GM21367 (cell line): Measurements from ENCODE around the gene SH3RF2.

Experiments used
- ATAC-seq: cut with Tn5 transposase; IDR thresholded peaks from one replicate; pipeline ENCODE4 v1.9.1; 2021; ENCODE audit not compliant: unreplicated experiment

The SH3RF2 gene

GRCh38 chr5:146034605-146035004, 98.2 kb downstream of the SH3RF2 start:
- no peak for ATAC-seq

GRCh38 chr5:146039420-146039819, 103.0 kb downstream of the SH3RF2 start:
- no peak for ATAC-seq

DNA sequence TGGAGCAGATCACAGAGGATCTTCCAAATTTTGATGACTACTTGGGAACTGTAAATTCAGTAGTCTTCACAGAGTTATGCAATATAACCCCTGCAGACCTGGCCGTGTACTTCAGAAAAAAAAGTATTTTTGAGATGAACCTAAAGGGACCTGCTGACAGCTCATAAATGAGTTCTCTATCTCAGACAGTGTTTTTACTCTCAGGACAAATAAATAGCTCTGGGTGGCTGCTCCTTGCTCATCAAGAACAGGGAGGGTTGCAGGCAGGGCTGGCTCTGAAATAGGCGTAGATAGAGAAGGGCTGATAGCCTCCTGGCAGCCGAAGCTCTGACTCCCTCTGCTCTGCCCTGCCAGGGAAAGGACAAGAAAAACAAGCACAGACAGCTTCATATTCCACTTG, 104.1 kb downstream of the SH3RF2 start:
- no peak for ATAC-seq

DNA sequence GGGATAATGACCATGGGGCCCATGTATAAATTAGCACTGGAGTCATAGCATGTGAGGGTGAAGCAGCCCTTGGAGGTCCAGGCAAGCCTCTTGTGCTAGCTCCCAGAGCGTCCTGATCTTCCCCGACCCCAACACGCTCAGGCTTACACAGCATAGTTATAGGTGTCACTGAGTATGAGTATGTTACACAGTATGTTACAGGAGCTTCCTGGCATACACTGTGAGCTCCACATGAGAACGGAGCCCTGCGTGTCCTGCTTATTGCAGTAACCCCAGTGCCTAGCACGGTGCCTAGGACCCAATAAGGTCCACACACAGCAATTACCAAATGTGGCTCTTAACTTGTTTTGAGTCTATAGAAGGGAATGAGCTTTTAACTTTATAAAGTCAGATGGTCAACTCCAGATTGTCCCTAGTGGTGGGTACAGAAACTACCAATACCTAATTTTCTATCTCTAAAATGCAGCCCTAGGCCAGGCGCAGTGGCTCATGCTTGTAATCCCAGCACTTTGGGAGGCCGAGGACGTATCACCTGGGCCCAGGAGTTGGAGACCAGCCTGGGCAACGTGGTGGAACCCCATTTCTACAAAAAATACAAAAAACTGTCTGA, 104.9 kb downstream of the SH3RF2 start:
- ATAC-seq: peak; percentile 85

DNA sequence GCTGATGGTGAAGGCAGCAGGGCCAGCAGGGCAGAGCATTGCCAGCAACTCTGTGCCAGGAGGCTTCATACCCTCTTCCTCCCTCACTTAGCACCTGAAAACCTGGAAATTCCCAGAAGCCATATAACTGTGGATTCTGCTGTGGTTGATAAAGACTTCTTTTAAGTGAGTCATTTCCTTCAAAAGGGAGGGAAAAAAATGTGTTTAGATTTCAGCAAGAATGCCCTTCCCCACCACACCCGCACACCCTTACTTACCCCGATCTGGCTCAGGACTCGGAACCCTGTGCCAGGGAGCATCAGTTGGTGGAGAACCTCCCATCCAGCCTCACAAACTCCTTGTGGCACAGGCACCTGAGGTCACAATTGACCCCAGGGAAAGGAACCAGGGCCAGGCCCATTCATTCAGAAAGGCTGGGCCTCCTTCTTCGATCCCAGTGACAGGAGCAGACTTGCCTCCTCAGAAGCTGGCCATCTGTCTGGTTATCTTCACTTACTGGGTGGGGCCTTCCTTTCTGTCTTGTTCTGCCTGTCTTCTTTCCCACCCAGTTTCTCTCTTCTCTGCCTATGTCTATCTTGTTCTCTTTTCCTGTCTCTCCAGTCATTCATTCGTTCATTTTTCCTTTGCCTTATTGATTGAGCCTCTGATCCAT, 106.4 kb downstream of the SH3RF2 start:
- ATAC-seq: no peak

GRCh38 chr5:146043722-146044121, 107.3 kb downstream of the SH3RF2 start:
- ATAC-seq: no peak

DNA sequence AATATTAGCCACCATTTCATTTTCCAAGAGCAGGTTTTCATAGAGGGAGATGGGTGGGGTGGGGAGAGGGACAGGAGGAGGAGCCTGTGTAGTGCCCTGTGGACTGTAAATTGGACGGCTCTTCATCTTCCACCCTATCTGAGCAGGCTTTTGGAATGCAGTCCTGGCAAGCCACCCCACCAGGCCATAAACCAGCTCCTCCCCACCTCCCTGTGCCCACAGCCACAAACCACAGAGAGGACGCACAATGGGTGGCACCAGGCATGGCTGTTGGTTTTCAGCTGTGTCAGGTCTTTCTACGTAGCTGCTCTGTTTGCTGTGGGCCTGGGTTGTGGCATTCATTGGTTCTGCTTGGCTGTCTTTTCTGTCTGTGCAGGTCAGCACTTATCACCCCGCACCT, 111.0 kb downstream of the SH3RF2 start:
- no peak for ATAC-seq

GRCh38 chr5:146048994-146049703, 112.8 kb downstream of the SH3RF2 start:
- no peak for ATAC-seq

DNA sequence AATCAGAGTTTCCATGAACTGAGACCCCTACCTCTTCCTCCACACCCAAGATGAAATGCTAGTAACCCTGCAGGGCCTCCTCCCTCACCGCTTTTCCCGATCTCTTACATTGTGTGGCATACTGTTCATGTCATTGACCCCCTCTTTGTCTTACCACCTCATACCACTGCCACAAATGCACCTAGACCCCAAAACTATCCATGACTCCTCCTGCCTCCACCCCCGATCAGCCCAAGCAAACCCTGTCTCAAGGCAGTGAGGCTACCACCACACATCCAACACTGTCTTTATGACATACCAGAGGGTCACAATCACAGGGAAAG, 113.3 kb downstream of the SH3RF2 start:
- no peak for ATAC-seq

DNA sequence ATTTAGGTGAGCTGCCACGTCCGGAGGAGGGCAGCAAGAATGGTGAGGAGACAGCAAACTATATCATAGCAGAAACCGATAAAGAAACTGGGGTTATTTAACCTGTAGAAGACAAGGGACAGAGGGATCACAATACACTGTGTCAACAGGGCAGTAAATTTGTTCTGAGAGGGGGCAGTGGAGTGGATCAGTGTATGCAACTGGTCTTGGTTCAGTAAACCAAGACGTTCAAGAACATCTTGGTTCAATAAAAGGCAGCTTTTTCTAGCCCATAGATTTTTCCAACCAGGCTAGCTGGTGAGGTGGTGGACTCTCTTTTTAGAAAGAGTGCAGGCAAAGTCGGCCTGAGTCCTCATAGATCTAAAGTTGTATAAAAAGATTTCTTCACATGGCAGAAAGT, 113.7 kb downstream of the SH3RF2 start:
- no peak for ATAC-seq

DNA sequence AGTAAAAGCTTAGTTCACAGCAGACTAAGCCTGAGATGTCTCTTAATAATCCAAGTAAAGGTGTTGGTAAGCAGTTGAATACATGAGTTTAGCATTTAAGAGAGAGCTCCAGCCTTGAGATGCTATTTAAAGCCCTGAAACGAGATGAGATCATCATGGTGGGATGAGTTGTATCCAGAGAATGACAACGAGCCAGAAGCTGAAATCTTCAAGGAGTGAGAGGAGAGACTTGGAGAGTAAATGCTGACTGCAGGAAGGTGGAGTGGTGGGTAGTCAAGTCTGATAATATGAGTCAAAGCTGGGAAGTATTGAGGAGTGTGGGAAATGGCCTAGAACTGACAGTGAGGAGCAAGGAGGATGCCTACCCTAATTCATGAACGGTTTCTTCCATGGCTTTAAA, 115.3 kb downstream of the SH3RF2 start:
- no peak for ATAC-seq

GRCh38 chr5:146052780-146053179, 116.4 kb downstream of the SH3RF2 start:
- ATAC-seq: peak; percentile 63

DNA sequence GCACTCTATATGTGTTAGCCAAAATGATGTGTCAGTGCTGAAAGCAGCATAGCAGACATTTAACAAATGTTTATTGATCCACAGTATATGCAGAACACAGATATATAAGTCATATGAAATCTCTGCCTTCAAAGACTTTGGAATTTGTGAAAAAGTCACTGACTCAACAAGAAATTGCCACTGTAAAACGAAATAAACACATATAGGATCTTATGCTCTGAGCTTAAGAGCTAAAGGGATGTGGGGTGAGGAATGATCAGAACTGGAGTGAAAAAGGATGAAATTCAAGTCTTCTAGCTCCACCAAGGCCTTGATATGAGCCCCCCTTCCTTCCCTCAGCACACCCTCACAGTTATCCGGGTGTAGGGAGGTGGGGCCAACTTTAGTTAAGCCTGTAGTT, 119.1 kb downstream of the SH3RF2 start:
- ATAC-seq: no peak

- no peak for ATAC-seq
Observed at GRCh38 chr5:146059460-146060220, 123.3 kb downstream of the SH3RF2 start.

DNA sequence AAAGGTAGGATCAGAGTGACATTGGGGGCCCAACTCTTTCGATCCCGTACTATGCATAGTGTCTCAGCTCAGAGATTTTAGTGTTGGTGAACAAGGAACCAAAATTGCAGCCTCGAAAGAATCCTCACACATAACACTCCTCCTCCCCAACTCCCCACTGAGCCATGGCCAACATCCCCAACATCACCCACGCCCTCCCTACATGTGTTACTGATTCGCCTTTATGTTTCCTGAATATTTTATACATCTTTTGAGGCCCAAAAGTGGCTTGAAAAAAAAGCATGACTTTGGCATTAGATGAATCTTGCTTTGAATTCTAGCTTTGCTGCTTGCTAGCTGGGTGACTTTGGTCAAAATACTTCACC, 123.8 kb downstream of the SH3RF2 start:
- no peak for ATAC-seq

GRCh38 chr5:146066968-146067367, 130.6 kb downstream of the SH3RF2 start:
- ATAC-seq: no peak

- ATAC-seq: no peak
Observed at GRCh38 chr5:146068206-146068605, 131.8 kb downstream of the SH3RF2 start.

DNA sequence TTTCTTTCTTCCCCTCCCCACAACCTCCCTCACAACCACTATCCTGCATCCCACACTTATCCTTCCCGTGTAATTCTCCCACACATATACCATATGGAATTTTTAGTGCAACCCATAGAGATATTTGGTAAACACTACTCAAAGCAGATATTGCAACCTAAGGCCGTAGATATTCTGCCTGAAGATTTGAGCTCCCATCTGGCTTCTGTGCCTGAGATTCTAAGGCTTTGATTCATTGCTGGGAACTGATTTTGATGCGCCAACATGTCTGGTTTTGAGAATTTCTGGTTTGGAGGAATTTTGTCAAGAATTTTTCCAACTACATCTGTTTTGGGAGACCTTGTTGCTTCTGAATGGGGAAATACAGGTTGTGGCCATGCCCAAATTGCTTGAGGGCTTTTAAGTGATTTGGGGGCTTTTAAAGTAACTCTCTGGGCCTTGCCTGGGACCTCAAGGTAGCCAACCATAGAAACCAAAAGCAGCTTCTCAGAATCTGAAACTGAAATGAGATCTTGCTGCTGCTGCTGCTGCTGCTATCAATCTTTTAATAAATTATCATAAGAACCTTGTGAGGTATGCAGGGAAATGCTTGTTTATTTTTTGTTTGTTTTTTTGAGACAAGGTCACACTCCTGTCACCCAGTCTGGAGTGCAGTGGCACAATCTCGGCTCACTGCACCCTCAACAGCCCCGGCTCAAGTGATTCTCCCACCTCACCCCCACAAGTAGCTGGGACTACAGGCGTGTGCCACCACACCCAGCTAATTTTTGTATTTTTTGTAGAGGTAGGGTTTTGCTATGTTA, 132.8 kb downstream of the SH3RF2 start:
- ATAC-seq: peak; percentile 68

GRCh38 chr5:146069780-146070099, 133.4 kb downstream of the SH3RF2 start:
- peak; percentile 47 for ATAC-seq

- ATAC-seq: no peak
Observed at GRCh38 chr5:146070746-146071145, 134.4 kb downstream of the SH3RF2 start.

GRCh38 chr5:146071171-146071570, 134.8 kb downstream of the SH3RF2 start:
- ATAC-seq: no peak
